ENCODE data around the gene DYSF.

- no peak for TF ChIP-seq REST (IDR thresholded peaks at IDR 0.05; ENCODE audit: insufficient read depth in 1 of 2, low read depth in 2 of 2, low read length in 2 of 2)
- TF ChIP-seq POLR2AphosphoS5 (IDR thresholded peaks at IDR 0.05; ENCODE audit: low read depth, low read length), result no peak
- TF ChIP-seq TAF1 (IDR thresholded peaks at IDR 0.05; ENCODE audit: borderline replicate concordance, insufficient read depth, low read length), result no peak
- TF ChIP-seq SIN3A (IDR thresholded peaks at IDR 0.05; ENCODE audit: borderline replicate concordance, insufficient read depth, low read length), result no peak
Measured at GRCh38 chr2:71643674-71644357, 190.5 kb downstream of the DYSF start.

Measured in PFSK-1 (cell line).